Suprapubic skin (tissue), 4 donors: ENCODE data around the gene FGA. TPM values are rescaled to one million over a fixed set of nuclear protein-coding genes. Genes with fewer than 3 reads are reported as not detected.

Source experiments
- DNase-seq, 2 donors: peaks; one replicate each; pipeline ENCODE4 v3.0.0-alpha.2; 2019; ENCODE audit warnings: low spot score in 2 of 2
- H3K27ac ChIP-seq: fragments of 200-600 bp; sonication (generic); one replicate; pipeline ENCODE4 v1.5.1; 2019
- H3K27me3 ChIP-seq: fragments of 200-600 bp; sonication (generic); one replicate; pipeline ENCODE4 v1.5.1; 2019
- H3K36me3 ChIP-seq: fragments of 200-600 bp; sonication (generic); one replicate; pipeline ENCODE4 v1.5.1; 2019
- H3K4me1 ChIP-seq: fragments of 200-600 bp; sonication (generic); one replicate; pipeline ENCODE4 v1.5.1; 2019
- H3K4me3 ChIP-seq: fragments of 200-600 bp; sonication (generic); one replicate; pipeline ENCODE4 v1.5.1; 2019; ENCODE audit warnings: mild to moderate bottlenecking
- H3K9me3 ChIP-seq: fragments of 200-600 bp; sonication (generic); one replicate; pipeline ENCODE4 v1.5.1; 2019
- CTCF ChIP-seq, 2 donors: fragments of 200-600 bp in 1 of 2; fragments of 450-650 bp in 1 of 2; sonication (generic) in 1 of 2; IDR thresholded peaks; one replicate each; pipeline ENCODE4 v1.5.1; 2016 to 2019; ENCODE audit warnings: antibody characterized with exemption in 2 of 2, mild to moderate bottlenecking in 1 of 2, moderate library complexity in 1 of 2
- EP300 ChIP-seq: sonication (generic); formaldehyde crosslinking; IDR thresholded peaks from one replicate; pipeline ENCODE4 v1.6.1; 2017; ENCODE audit warnings: antibody characterized with exemption
- POLR2A ChIP-seq, 2 donors: fragments of 450-650 bp; IDR thresholded peaks; one replicate each; pipeline ENCODE4 v1.6.1; 2017; ENCODE audit warnings: antibody characterized with exemption in 2 of 2, mild to moderate bottlenecking in 2 of 2, moderate library complexity in 2 of 2
- POLR2AphosphoS5 ChIP-seq, 3 donors: sonication (generic); formaldehyde crosslinking; IDR thresholded peaks; one replicate each; pipeline ENCODE4 v1.6.1; 2017; ENCODE audit warnings: antibody characterized with exemption in 3 of 3
- WGBS: methylation state at CpG from one replicate; pipeline ENCODE4 v1.1.5; 2018; 5-methylcytosine and 5-hydroxymethylcytosine counted together
- total RNA-seq, 4 donors: library from RNA; depleted of rRNA; stranded (reverse); fragments of >200 nt; gene quantifications; one replicate each; pipeline ENCODE4 v1.1.0, GENCODE V29; 2016

Gene FGA
- total RNA-seq, 4 donors from 2014 or later = 30.0 TPM; not detected in 3

DNA sequence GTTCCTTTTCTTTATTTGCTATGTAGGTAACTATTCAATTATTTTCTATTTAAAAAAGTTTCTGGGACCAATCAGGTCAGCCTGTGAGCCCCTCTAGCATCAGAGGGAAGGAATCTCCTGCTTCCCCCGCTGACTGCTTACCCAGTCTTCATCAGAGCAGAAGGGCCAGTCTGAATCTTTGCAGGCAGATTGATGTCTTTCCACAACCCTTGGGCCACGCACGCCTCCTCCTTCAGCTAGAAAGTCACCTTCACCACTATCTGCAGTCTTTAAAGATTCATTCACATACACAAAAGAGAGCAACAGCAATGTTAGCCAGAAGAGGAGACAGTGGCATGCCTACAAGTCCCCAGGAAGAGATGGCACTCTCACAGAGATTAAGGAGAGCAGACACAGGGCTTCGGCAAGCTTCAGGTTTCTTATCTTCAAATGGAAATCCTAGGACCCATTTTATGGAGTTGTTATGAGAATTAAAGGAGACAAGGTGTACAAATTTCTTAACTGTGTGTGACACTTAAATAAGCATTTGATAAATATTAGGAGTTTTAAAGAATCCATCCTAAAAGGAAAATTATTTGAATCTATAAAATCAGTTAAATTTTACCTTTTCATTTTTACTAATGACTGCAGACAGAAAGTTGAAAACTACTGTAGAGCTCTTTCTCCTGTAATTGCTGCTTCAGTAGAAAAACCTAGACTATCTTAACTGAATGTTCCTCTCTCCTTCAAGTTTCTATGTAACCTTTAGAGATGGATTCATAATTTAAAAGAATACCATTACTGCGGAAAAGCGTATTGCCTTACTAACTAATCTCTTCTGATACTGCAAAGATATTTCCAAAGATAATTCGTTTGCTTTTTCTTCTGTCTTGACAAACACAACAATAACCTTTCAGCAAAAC lies 995 bp downstream of the FGA start:
- DNase-seq = no peak
- Histone ChIP-seq H3K27me3 (peaks cover 10% of the 10 kb centered on the region), H3K9me3 (no peaks in the 10 kb centered on the region), H3K36me3 (no peaks in the 10 kb centered on the region), H3K27ac (no peak overlapping the region), H3K4me3 (no peak overlapping the region), H3K4me1 (no peaks in the 10 kb centered on the region)
- TF ChIP-seq CTCF (IDR thresholded peaks at IDR 0.05) (no peak), POLR2AphosphoS5 (IDR thresholded peaks at IDR 0.05) (no peak), POLR2A (IDR thresholded peaks at IDR 0.05) (no peak), EP300 (no peak)
- WGBS = 66% methylated on average over 7 of the region's 7 CpGs

GRCh38 chr4:154588198-154588597 lies 2.3 kb downstream of the FGA start:
- Histone ChIP-seq H3K4me1 (no peaks in the 10 kb centered on the region), H3K36me3 (no peaks in the 10 kb centered on the region), H3K27me3 (peaks cover 10% of the 10 kb centered on the region), H3K27ac (no peak overlapping the region), H3K4me3 (no peak overlapping the region), H3K9me3 (no peaks in the 10 kb centered on the region)
- WGBS = 90% methylated on average over 2 of the region's 2 CpGs
- DNase-seq = no peak
- no peak for TF ChIP-seq POLR2A (IDR thresholded peaks at IDR 0.05)
- TF ChIP-seq POLR2AphosphoS5 (IDR thresholded peaks at IDR 0.05) = no peak
- TF ChIP-seq CTCF (IDR thresholded peaks at IDR 0.05) = no peak
- TF ChIP-seq EP300 = no peak

- H3K9me3 ChIP-seq = no peaks in the 10 kb centered on the region
- 86% methylated on average over 13 of the region's 13 CpGs for WGBS
- no peak for TF ChIP-seq POLR2A (IDR thresholded peaks at IDR 0.05)
- no peak for TF ChIP-seq EP300
- no peak for TF ChIP-seq CTCF (IDR thresholded peaks at IDR 0.05)
- TF ChIP-seq POLR2AphosphoS5 (IDR thresholded peaks at IDR 0.05) = no peak
- H3K4me1 ChIP-seq = no peaks in the 10 kb centered on the region
- H3K27me3 ChIP-seq = peaks cover 10% of the 10 kb centered on the region
- H3K27ac ChIP-seq = no peak overlapping the region
- H3K4me3 ChIP-seq = no peak overlapping the region
- no peaks in the 10 kb centered on the region for H3K36me3 ChIP-seq
- DNase-seq = no peak
Measured at GRCh38 chr4:154586296-154587033, 4.1 kb downstream of the FGA start.

GRCh38 chr4:154585369-154586018 lies 5.0 kb downstream of the FGA start:
- TF ChIP-seq POLR2AphosphoS5 (IDR thresholded peaks at IDR 0.05) (no peak), CTCF (IDR thresholded peaks at IDR 0.05) (no peak), POLR2A (IDR thresholded peaks at IDR 0.05) (no peak), EP300 (no peak)
- no peak overlapping the region for H3K27ac ChIP-seq
- H3K4me3 ChIP-seq = no peak overlapping the region
- H3K27me3 ChIP-seq = peaks cover 8% of the 10 kb centered on the region
- 89% methylated on average over 10 of the region's 10 CpGs for WGBS
- no peaks in the 10 kb centered on the region for H3K36me3 ChIP-seq
- no peaks in the 10 kb centered on the region for H3K9me3 ChIP-seq
- no peak for DNase-seq
- H3K4me1 ChIP-seq = no peaks in the 10 kb centered on the region
